ENCODE results near the gene DCAF4L1.

- TF ChIP-seq GATA2 (IDR thresholded peaks at IDR 0.05; ENCODE audit: low read depth, low read length) (no peak), GATA3 (IDR thresholded peaks at IDR 0.05; ENCODE audit: low read depth, low read length) (no peak)
These were observed 6.2 kb upstream of the DCAF4L1 start for GRCh38 chr4:41975341-41975740.
